ENCODE measurements around the gene RNF26. TPM values are rescaled to one million over a fixed set of nuclear protein-coding genes. Genes with fewer than 3 reads are reported as not detected.

RNF26 gene
- total RNA-seq, 1 experiment from 2014 or later, result 45.6 TPM

- Histone ChIP-seq H3K4me3 (replicated peaks in 1 of 2; ENCODE audit: low read depth in 1 of 2, low read length in 2 of 2) (no peak overlapping the region), H2AFZ (ENCODE audit: low read depth, low read length, poor library complexity, severe bottlenecking) (no peak overlapping the region), H3K79me2 (ENCODE audit: insufficient read depth, low read length) (no peaks in the 10 kb centered on the region), H3K9me2 (ENCODE audit: insufficient read depth) (no peaks in the 10 kb centered on the region), H3K9ac (ENCODE audit: low read length) (no peak overlapping the region), H3K27ac (ENCODE audit: low read depth, low read length) (no peak overlapping the region), H4K20me1 (ENCODE audit: insufficient read depth) (no peaks in the 10 kb centered on the region), H3K27me3 (ENCODE audit: insufficient read depth, low read length) (no peaks in the 10 kb centered on the region), H3K36me3 (ENCODE audit: control insufficient read depth in 1 of 2, insufficient read depth in 2 of 2, low read length in 2 of 2) (peaks cover 6 to 12% of the 10 kb centered on the region in 2 experiments; a peak in 3 of 4 replicates), H3K9me3 (ENCODE audit: control insufficient read depth in 1 of 2, insufficient read depth in 1 of 2, low read depth in 1 of 2, low read length in 2 of 2) (no peaks in the 10 kb centered on the region), H3K4me1 (ENCODE audit: control insufficient read depth in 1 of 2, insufficient read depth in 2 of 2, low read length in 2 of 2) (no peaks in the 10 kb centered on the region), H3K4me2 (ENCODE audit: low read length) (no peak overlapping the region)
- POLR2A ChIA-PET, result no interaction called here
- ATAC-seq, result no peak
- DNase-seq (ENCODE audit: low read depth, low spot score), result no peak
- no TSS peak for BruUV-seq (replicated peaks)
- intact Hi-C loops (cut with micrococcal nuclease), result no loop called here
- TF ChIP-seq, protein P1, sequence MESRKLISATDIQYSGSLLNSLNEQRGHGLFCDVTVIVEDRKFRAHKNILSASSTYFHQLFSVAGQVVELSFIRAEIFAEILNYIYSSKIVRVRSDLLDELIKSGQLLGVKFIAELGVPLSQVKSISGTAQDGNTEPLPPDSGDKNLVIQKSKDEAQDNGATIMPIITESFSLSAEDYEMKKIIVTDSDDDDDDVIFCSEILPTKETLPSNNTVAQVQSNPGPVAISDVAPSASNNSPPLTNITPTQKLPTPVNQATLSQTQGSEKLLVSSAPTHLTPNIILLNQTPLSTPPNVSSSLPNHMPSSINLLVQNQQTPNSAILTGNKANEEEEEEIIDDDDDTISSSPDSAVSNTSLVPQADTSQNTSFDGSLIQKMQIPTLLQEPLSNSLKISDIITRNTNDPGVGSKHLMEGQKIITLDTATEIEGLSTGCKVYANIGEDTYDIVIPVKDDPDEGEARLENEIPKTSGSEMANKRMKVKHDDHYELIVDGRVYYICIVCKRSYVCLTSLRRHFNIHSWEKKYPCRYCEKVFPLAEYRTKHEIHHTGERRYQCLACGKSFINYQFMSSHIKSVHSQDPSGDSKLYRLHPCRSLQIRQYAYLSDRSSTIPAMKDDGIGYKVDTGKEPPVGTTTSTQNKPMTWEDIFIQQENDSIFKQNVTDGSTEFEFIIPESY (IDR thresholded peaks at IDR 0.05; ENCODE audit: extremely low read depth, insufficient replicate concordance, low read length), result no peak
- TF ChIP-seq EGR1 (IDR thresholded peaks at IDR 0.05; ENCODE audit: low read depth) (no peak), TCF7L2 (IDR thresholded peaks at IDR 0.05; ENCODE audit: borderline replicate concordance, extremely low read depth, insufficient read depth, insufficient read length) (no peak), FOSL1 (IDR thresholded peaks at IDR 0.05; ENCODE audit: low read depth) (no peak), POLR2AphosphoS5 (IDR thresholded peaks at IDR 0.05; ENCODE audit: low read depth, low read length) (no peak), ZFX (IDR thresholded peaks at IDR 0.05) (no peak), SIN3A (IDR thresholded peaks at IDR 0.05; ENCODE audit: low read depth) (no peak), CBX3 (IDR thresholded peaks at IDR 0.05; ENCODE audit: low read depth) (no peak), EZH2phosphoT487 (IDR thresholded peaks at IDR 0.05; ENCODE audit: borderline replicate concordance) (no peak)
- TF ChIP-seq, protein P2, sequence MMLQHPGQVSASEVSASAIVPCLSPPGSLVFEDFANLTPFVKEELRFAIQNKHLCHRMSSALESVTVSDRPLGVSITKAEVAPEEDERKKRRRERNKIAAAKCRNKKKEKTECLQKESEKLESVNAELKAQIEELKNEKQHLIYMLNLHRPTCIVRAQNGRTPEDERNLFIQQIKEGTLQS (IDR thresholded peaks at IDR 0.05), result no peak
- RAD21 ChIA-PET (ENCODE audit: low non-redundant PET in 1 of 2, low total read pairs in 2 of 2, uncharacterized antibody in 2 of 2, unreplicated experiment in 2 of 2), result no interaction called here
- CTCF ChIA-PET, result no interaction called here
These were observed 27.9 kb upstream of the RNF26 start for GRCh38 chr11:119306373-119306890.

Measured in HCT116 (cell line).